Ascending aorta (tissue), 2 donors: ENCODE results near the gene IGLL5. TPM values are rescaled to one million over a fixed set of nuclear protein-coding genes. Genes with fewer than 3 reads are reported as not detected.

Experiments
- DNase-seq, 2 donors: peaks; one replicate each; pipeline ENCODE4 v3.0.0-alpha.2; 2019; ENCODE audit warnings: low spot score in 2 of 2
- H3K27ac ChIP-seq, 2 donors: fragments of 200-600 bp; sonication (generic); one replicate each; pipeline ENCODE4 v1.5.1; 2016 to 2017; ENCODE audit warnings: mild to moderate bottlenecking in 1 of 2
- H3K27me3 ChIP-seq: fragments of 200-600 bp; sonication (generic); one replicate; pipeline ENCODE4 v1.5.1; 2017
- H3K36me3 ChIP-seq, 2 donors: fragments of 200-600 bp; sonication (generic); one replicate each; pipeline ENCODE4 v1.5.1; 2016
- H3K4me1 ChIP-seq, 2 donors: fragments of 200-600 bp; sonication (generic); one replicate each; pipeline ENCODE4 v1.5.1; 2016 to 2017; ENCODE audit warnings: mild to moderate bottlenecking in 1 of 2
- H3K4me3 ChIP-seq, 2 donors: fragments of 200-600 bp; sonication (generic); one replicate each; pipeline ENCODE4 v1.5.1; 2016 to 2017; ENCODE audit warnings: mild to moderate bottlenecking in 1 of 2
- H3K9me3 ChIP-seq, 2 donors: fragments of 200-600 bp; sonication (generic); one replicate each; pipeline ENCODE4 v1.5.1; 2016
- CTCF ChIP-seq, 3 experiments: fragments of 200-600 bp in 2 of 3; fragments of 450-650 bp in 1 of 3; sonication (generic) in 2 of 3; IDR thresholded peaks; one replicate each; pipeline ENCODE4 v1.5.1; 2016 to 2019; ENCODE audit warnings: antibody characterized with exemption in 3 of 3, mild to moderate bottlenecking in 1 of 3, moderate library complexity in 1 of 3
- intact Hi-C: fragments of 100-400 bp; cut with DNase I; formaldehyde crosslinking; loops from one replicate; pipeline ENCODE4 v1.15.1; 2023
- total RNA-seq: library from RNA; depleted of rRNA; stranded (reverse); fragments of >200 nt; gene quantifications from one replicate; pipeline ENCODE4 v1.1.0, GENCODE V29; 2016

IGLL5 gene
- total RNA-seq, 1 donor from 2014 or later, result 2.3 TPM

- Histone ChIP-seq H3K4me3 (no peak overlapping the region), H3K9me3 (no peaks in the 10 kb centered on the region), H3K4me1 (no peaks in the 10 kb centered on the region), H3K36me3 (no peaks in the 10 kb centered on the region), H3K27me3 (no peaks in the 10 kb centered on the region), H3K27ac (no peak overlapping the region)
- no peak for TF ChIP-seq CTCF (IDR thresholded peaks at IDR 0.05)
- intact Hi-C loops, result no loop called here
- DNase-seq, result no peak
These were observed 23.9 kb downstream of the IGLL5 start for GRCh38 chr22:22911327-22912134.

- intact Hi-C loops, result no loop called here
- DNase-seq, result no peak
- no peaks in the 10 kb centered on the region for H3K4me1 ChIP-seq
These were observed 24.7 kb downstream of the IGLL5 start for GRCh38 chr22:22912135-22912987.

DNA sequence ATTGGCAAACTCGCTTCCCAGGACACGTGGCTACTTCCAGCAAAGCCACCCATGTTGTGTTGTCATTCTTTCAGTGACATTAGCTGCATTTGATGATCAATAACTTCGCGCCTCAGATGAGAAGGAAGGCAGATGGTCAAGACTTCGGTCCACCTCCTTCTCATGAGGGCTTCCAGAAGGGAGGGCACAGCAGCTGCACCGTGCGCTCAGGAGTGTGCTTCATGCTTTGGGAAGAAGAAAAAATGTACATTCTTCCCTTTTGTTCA lies 25.3 kb downstream of the IGLL5 start:
- Histone ChIP-seq H3K27me3 (no peaks in the 10 kb centered on the region), H3K9me3 (no peaks in the 10 kb centered on the region), H3K4me1 (no peaks in the 10 kb centered on the region), H3K4me3 (no peak overlapping the region), H3K36me3 (no peaks in the 10 kb centered on the region), H3K27ac (no peak overlapping the region)
- no peak for TF ChIP-seq CTCF (IDR thresholded peaks at IDR 0.05)
- DNase-seq, result no peak
- intact Hi-C loops, result no loop called here

More at GRCh38 chr22:22912135-22912987, 24.7 kb downstream of the IGLL5 start:
- Histone ChIP-seq H3K36me3 (no peaks in the 10 kb centered on the region), H3K27ac (no peak overlapping the region), H3K9me3 (no peaks in the 10 kb centered on the region), H3K27me3 (no peaks in the 10 kb centered on the region), H3K4me3 (no peak overlapping the region)
- TF ChIP-seq CTCF (IDR thresholded peaks at IDR 0.05), result no peak

DNA sequence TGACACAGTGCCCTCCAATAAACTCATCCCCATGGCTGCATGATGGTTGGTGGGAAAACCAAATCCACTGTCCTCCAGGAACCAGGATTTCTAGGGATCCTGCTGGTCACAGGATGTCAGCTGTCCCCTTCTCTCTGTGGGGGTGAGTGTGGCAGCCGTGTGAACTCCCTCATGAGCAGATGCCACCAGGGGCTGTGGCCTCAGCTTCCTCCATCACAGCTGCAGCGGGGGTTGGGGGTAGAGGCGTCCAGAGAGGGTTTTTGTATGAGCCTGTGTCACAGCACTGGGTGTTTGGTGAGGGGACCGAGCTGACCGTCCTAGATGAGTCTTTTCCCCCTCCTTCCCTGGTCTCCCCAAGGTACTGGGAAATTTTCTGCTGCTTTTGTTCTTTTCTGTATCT lies 26.4 kb downstream of the IGLL5 start:
- no peak for DNase-seq
- Histone ChIP-seq H3K4me1 (no peaks in the 10 kb centered on the region), H3K9me3 (no peaks in the 10 kb centered on the region), H3K36me3 (no peaks in the 10 kb centered on the region), H3K27ac (no peak overlapping the region), H3K4me3 (no peak overlapping the region), H3K27me3 (no peaks in the 10 kb centered on the region)
- TF ChIP-seq CTCF (IDR thresholded peaks at IDR 0.05), result no peak
- intact Hi-C loops, result no loop called here

GRCh38 chr22:22914726-22915669 lies 27.4 kb downstream of the IGLL5 start:
- Histone ChIP-seq H3K9me3 (no peaks in the 10 kb centered on the region), H3K36me3 (no peaks in the 10 kb centered on the region), H3K4me1 (no peaks in the 10 kb centered on the region), H3K27ac (no peak overlapping the region), H3K4me3 (no peak overlapping the region), H3K27me3 (no peaks in the 10 kb centered on the region)
- TF ChIP-seq CTCF (IDR thresholded peaks at IDR 0.05), result no peak
- intact Hi-C loops, result no loop called here
- no peak for DNase-seq
